GM19467 (cell line): ENCODE measurements around the gene IL24.
"Not testable (repeated sequence)": the region's sequence is repeated elsewhere in the genome, so short reads cannot be mapped to it uniquely, and the experiment has no call there.

Experiments used
- ATAC-seq: cut with Tn5 transposase; IDR thresholded peaks from one replicate; pipeline ENCODE4 v1.9.1; 2021; ENCODE audit warnings: mild to moderate bottlenecking, moderate library complexity; ENCODE audit not compliant: unreplicated experiment

Gene IL24

GRCh38 chr1:206897175-206897574, at the start of gene IL24:
Gene IL24, plus strand, starts transcription at chr1:206897443. Its CDS starts 390 bp downstream, at chr1:206897833.
- ATAC-seq, result no peak

GRCh38 chr1:206847946-206848345, 49.3 kb upstream of the IL24 start:
- no peak for ATAC-seq

GRCh38 chr1:206850401-206850800, 46.8 kb upstream of the IL24 start:
- no peak for ATAC-seq

GRCh38 chr1:206851341-206852010, 45.8 kb upstream of the IL24 start:
- no peak for ATAC-seq

- ATAC-seq, result not testable (repeated sequence)
These were observed 44.6 kb upstream of the IL24 start for GRCh38 chr1:206852662-206853061.

- not testable (repeated sequence) for ATAC-seq
These were observed 43.5 kb upstream of the IL24 start for GRCh38 chr1:206853696-206854095.

GRCh38 chr1:206854401-206855129, 42.7 kb upstream of the IL24 start:
- ATAC-seq, result no peak

- no peak for ATAC-seq
These were observed 41.4 kb upstream of the IL24 start for GRCh38 chr1:206855859-206856258.

- ATAC-seq, result no peak
These were observed 40.4 kb upstream of the IL24 start for GRCh38 chr1:206856674-206857464.

GRCh38 chr1:206859082-206859521, 38.1 kb upstream of the IL24 start:
- ATAC-seq, result no peak

- no peak for ATAC-seq
These were observed 37.1 kb upstream of the IL24 start for GRCh38 chr1:206860165-206860564.

- ATAC-seq, result no peak
These were observed 34.0 kb upstream of the IL24 start for GRCh38 chr1:206863266-206863665.

- ATAC-seq, result no peak
These were observed 32.1 kb upstream of the IL24 start, which contains the start of gene IL20 for GRCh38 chr1:206864939-206865671. Gene IL20, plus strand, starts transcription at chr1:206865623. Its CDS starts 230 bp downstream, at chr1:206865853.

GRCh38 chr1:206866062-206866461, 31.2 kb upstream of the IL24 start:
- no peak for ATAC-seq

- no peak for ATAC-seq
These were observed 30.0 kb upstream of the IL24 start for GRCh38 chr1:206867239-206867638.

GRCh38 chr1:206867716-206868115, 29.5 kb upstream of the IL24 start:
- no peak for ATAC-seq

- ATAC-seq, result no peak
These were observed 29.0 kb upstream of the IL24 start for GRCh38 chr1:206868264-206868663.

- ATAC-seq, result no peak
These were observed 25.1 kb upstream of the IL24 start for GRCh38 chr1:206872139-206872538.

GRCh38 chr1:206873603-206874188, 23.5 kb upstream of the IL24 start:
- ATAC-seq, result no peak

- ATAC-seq, result no peak
These were observed 21.4 kb upstream of the IL24 start for GRCh38 chr1:206875752-206876377.
